CMK (cell line): ENCODE measurements around the gene CPVL.

Experiments used
- DNase-seq: peaks from one replicate; pipeline ENCODE4 v3.0.0-alpha.2; 2010; ENCODE audit warnings: low read depth

CPVL gene

GRCh38 chr7:29154076-29154475 is 7.7 kb upstream of the CPVL start:
- no peak for DNase-seq

- no peak for DNase-seq
Measured at GRCh38 chr7:29150856-29151255, 4.5 kb upstream of the CPVL start.

- no peak for DNase-seq
Measured at GRCh38 chr7:29149036-29149435, 2.7 kb upstream of the CPVL start.

GRCh38 chr7:29147821-29148220 is 1.5 kb upstream of the CPVL start:
- DNase-seq: no peak

- DNase-seq: no peak
Measured at GRCh38 chr7:29146888-29147609, 712 bp upstream of the CPVL start.

- no peak for DNase-seq
Measured at GRCh38 chr7:29145553-29146056, 732 bp downstream of the CPVL start.

GRCh38 chr7:29143751-29144150 is 2.6 kb downstream of the CPVL start:
- no peak for DNase-seq

- DNase-seq: no peak
Measured at GRCh38 chr7:29142021-29142727, 4.2 kb downstream of the CPVL start.

GRCh38 chr7:29140873-29141468 is 5.4 kb downstream of the CPVL start:
- DNase-seq: no peak

- DNase-seq: no peak
Measured at GRCh38 chr7:29139796-29140195, 6.5 kb downstream of the CPVL start.

- DNase-seq: no peak
Measured at GRCh38 chr7:29139191-29139590, 7.1 kb downstream of the CPVL start.

GRCh38 chr7:29138588-29138987 is 7.7 kb downstream of the CPVL start:
- no peak for DNase-seq

GRCh38 chr7:29135846-29136245 is 10.5 kb downstream of the CPVL start:
- DNase-seq: no peak

- no peak for DNase-seq
Measured at GRCh38 chr7:29132980-29133379, 13.4 kb downstream of the CPVL start.

- no peak for DNase-seq
Measured at GRCh38 chr7:29131678-29132077, 14.7 kb downstream of the CPVL start.

- DNase-seq: no peak
Measured at GRCh38 chr7:29130096-29130495, 16.2 kb downstream of the CPVL start.

GRCh38 chr7:29127527-29127926 is 18.8 kb downstream of the CPVL start:
- DNase-seq: no peak

GRCh38 chr7:29126804-29127203 is 19.5 kb downstream of the CPVL start:
- no peak for DNase-seq

- DNase-seq: no peak
Measured at GRCh38 chr7:29123626-29124190, 22.6 kb downstream of the CPVL start.

- DNase-seq: no peak
Measured at GRCh38 chr7:29122759-29123158, 23.6 kb downstream of the CPVL start.

- no peak for DNase-seq
Measured at GRCh38 chr7:29122081-29122480, 24.3 kb downstream of the CPVL start.

GRCh38 chr7:29120955-29121354 is 25.4 kb downstream of the CPVL start:
- DNase-seq: no peak

- DNase-seq: no peak
Measured at GRCh38 chr7:29119538-29119937, 26.8 kb downstream of the CPVL start.
